HCT116 (cell line): ENCODE measurements around the gene RASGRF2. TPM values are rescaled to one million over a fixed set of nuclear protein-coding genes. Genes with fewer than 3 reads are reported as not detected.

Source experiments
- ATAC-seq: fragments of 200-7000 bp; cut with Tn5 transposase; 2 replicates; pipeline ENCODE4 v1.9.1; 2020; ENCODE audit warnings: mild to moderate bottlenecking, moderate library complexity
- BruUV-seq: library from RNA; stranded (reverse); fragments of 400-500 nt; replicated peaks from 2 replicates; lab custom pipeline; 2021; lab: Mats Ljungman, UMichigan
- CTCF ChIA-PET: fragments of 300-600 bp; sonication (Branson Sonifier 250); formaldehyde crosslinking; loops from one replicate; lab custom pipeline; 2021; ENCODE audit warnings: antibody characterized with exemption; lab: Charles Lee
- POLR2A ChIA-PET: fragments of 300-600, 350-600 bp; sonication (Branson Sonifier 250); formaldehyde crosslinking; loops from one replicate; lab custom pipeline; 2021; ENCODE audit warnings: antibody characterized with exemption; lab: Charles Lee
- RAD21 ChIA-PET, 2 experiments: fragments of 300-600 bp; sonication (Branson Sonifier 250); formaldehyde crosslinking; loops; one replicate each; lab custom pipeline; 2023; ENCODE audit warnings: low total read pairs in 2 of 2; ENCODE audit not compliant: uncharacterized antibody in 2 of 2, unreplicated experiment in 2 of 2, low non-redundant PET in 1 of 2; lab: Charles Lee
- DNase-seq: peaks from one replicate; pipeline ENCODE4 v3.0.0-alpha.2; 2010; ENCODE audit warnings: low read depth, low spot score
- H2AFZ ChIP-seq: fragments of 200-600 bp; shearing (Covaris generic), sonication (generic); 2 replicates; pipeline ENCODE4 v1.6.1; 2017; ENCODE audit warnings: low read depth, mixed run types, mixed read lengths, antibody characterized with exemption, low read length; ENCODE audit not compliant: poor library complexity, severe bottlenecking
- H3K27ac ChIP-seq: 2 replicates; pipeline ENCODE4 v1.5.1; 2012; ENCODE audit warnings: low read depth, low read length
- H3K27me3 ChIP-seq: fragments of 200-600 bp; sonication (generic); 2 replicates; pipeline ENCODE4 v1.6.1; 2016; ENCODE audit warnings: mixed run types, low read length, mixed read lengths; ENCODE audit not compliant: insufficient read depth
- H3K36me3 ChIP-seq, 2 experiments: fragments of 200-500 bp in 1 of 2; fragments of 200-600 bp in 1 of 2; sonication (Bioruptor generic) in 1 of 2; sonication (generic) in 1 of 2; 2 replicates each; pipeline versions ENCODE4 v1.5.1 to v1.6.1; 2014 to 2016; ENCODE audit warnings: low read length in 2 of 2, inconsistent platforms in 1 of 2, mixed read lengths in 1 of 2, mixed run types in 1 of 2; ENCODE audit not compliant: insufficient read depth in 2 of 2, control insufficient read depth in 1 of 2
- H3K4me1 ChIP-seq, 2 experiments: fragments of 200-600 bp in 1 of 2; sonication (generic) in 1 of 2; 2 replicates each; pipeline versions ENCODE4 v1.5.1 to v1.6.1; 2012 to 2017; ENCODE audit warnings: low read length in 2 of 2, inconsistent platforms in 1 of 2, mild to moderate bottlenecking in 1 of 2, mixed read lengths in 1 of 2, mixed run types in 1 of 2, moderate library complexity in 1 of 2; ENCODE audit not compliant: insufficient read depth in 2 of 2, control insufficient read depth in 1 of 2
- H3K4me2 ChIP-seq: fragments of 200-600 bp; sonication (generic); 2 replicates; pipeline ENCODE4 v1.6.1; 2017; ENCODE audit warnings: mixed run types, low read length, mixed read lengths
- H3K4me3 ChIP-seq, 2 experiments: fragments of 200-600 bp in 1 of 2; sonication (generic) in 1 of 2; replicated peaks in 1 of 2; 2 replicates each; pipeline ENCODE4 v1.5.1; 2011 to 2016; ENCODE audit warnings: low read length in 2 of 2, control low read depth in 1 of 2, low read depth in 1 of 2, mild to moderate bottlenecking in 1 of 2, mixed read lengths in 1 of 2, mixed run types in 1 of 2
- H3K79me2 ChIP-seq: fragments of 200-600 bp; sonication (generic); 2 replicates; pipeline ENCODE4 v1.6.1; 2017; ENCODE audit warnings: mild to moderate bottlenecking, mixed run types, low read length, moderate library complexity, mixed read lengths; ENCODE audit not compliant: insufficient read depth
- H3K9ac ChIP-seq: fragments of 200-600 bp; sonication (generic); 2 replicates; pipeline ENCODE4 v1.6.1; 2016; ENCODE audit warnings: low read length, mixed read lengths
- H3K9me2 ChIP-seq: fragments of 200-600 bp; sonication (generic), shearing (Covaris generic); 2 replicates; pipeline ENCODE4 v1.6.1; 2017; ENCODE audit warnings: mixed run types, mild to moderate bottlenecking, moderate library complexity; ENCODE audit not compliant: insufficient read depth
- H3K9me3 ChIP-seq, 2 experiments: fragments of 200-500 bp in 1 of 2; fragments of 200-600 bp in 1 of 2; sonication (Bioruptor generic) in 1 of 2; sonication (generic) in 1 of 2; 2 replicates each; pipeline ENCODE4 v1.6.1; 2014 to 2017; ENCODE audit warnings: low read length in 2 of 2, mixed read lengths in 2 of 2, inconsistent platforms in 1 of 2, low read depth in 1 of 2, mild to moderate bottlenecking in 1 of 2, mixed run types in 1 of 2, moderate library complexity in 1 of 2; ENCODE audit not compliant: control insufficient read depth in 1 of 2, insufficient read depth in 1 of 2
- H4K20me1 ChIP-seq: fragments of 200-600 bp; sonication (generic), shearing (Covaris generic); 2 replicates; pipeline ENCODE4 v1.6.1; 2017; ENCODE audit warnings: mixed run types, mild to moderate bottlenecking, moderate library complexity; ENCODE audit not compliant: insufficient read depth
- CEBPB ChIP-seq: IDR thresholded peaks from 2 replicates; pipeline ENCODE4 v1.6.1; 2012; ENCODE audit warnings: low read depth
- EZH2 ChIP-seq: fragments of 200-600 bp; sonication (generic); IDR thresholded peaks from 2 replicates; pipeline ENCODE4 v1.6.1; 2017; ENCODE audit warnings: antibody characterized with exemption, mixed run types
- JUND ChIP-seq: IDR thresholded peaks from 2 replicates; pipeline ENCODE4 v1.6.1; 2012
- MAX ChIP-seq: IDR thresholded peaks from 2 replicates; pipeline ENCODE4 v1.6.1; 2012
- POLR2A ChIP-seq: IDR thresholded peaks from 2 replicates; pipeline ENCODE4 v1.7.0; 2011; ENCODE audit warnings: borderline replicate concordance; ENCODE audit not compliant: insufficient read depth, insufficient read length; ENCODE audit errors: extremely low read depth
- POLR2AphosphoS5 ChIP-seq: IDR thresholded peaks from 2 replicates; pipeline ENCODE4 v1.6.1; 2011; ENCODE audit warnings: mild to moderate bottlenecking, low read depth, low read length, moderate library complexity
- RAD21 ChIP-seq: IDR thresholded peaks from 2 replicates; pipeline ENCODE4 v1.6.1; 2012; ENCODE audit warnings: low read depth, mild to moderate bottlenecking
- REST ChIP-seq: IDR thresholded peaks from 2 replicates; pipeline ENCODE4 v1.6.1; 2012; ENCODE audit warnings: low read depth
- SIN3A ChIP-seq: IDR thresholded peaks from 2 replicates; pipeline ENCODE4 v1.6.1; 2012; ENCODE audit warnings: low read depth
- SRF ChIP-seq: IDR thresholded peaks from 2 replicates; pipeline ENCODE4 v1.6.1; 2012; ENCODE audit warnings: low read depth
- TCF7L2 ChIP-seq: IDR thresholded peaks from 2 replicates; pipeline ENCODE4 v1.7.0; 2011; ENCODE audit warnings: borderline replicate concordance, inconsistent platforms; ENCODE audit not compliant: insufficient read depth, insufficient read length; ENCODE audit errors: extremely low read depth
- YY1 ChIP-seq: IDR thresholded peaks from 2 replicates; pipeline ENCODE4 v1.6.1; 2011; ENCODE audit warnings: low read length, low read depth, moderate library complexity, mild to moderate bottlenecking; ENCODE audit not compliant: insufficient replicate concordance; ENCODE audit errors: extremely low read depth
- ZBTB33 ChIP-seq: IDR thresholded peaks from 2 replicates; pipeline ENCODE4 v1.6.1; 2011; ENCODE audit warnings: mild to moderate bottlenecking, low read length, moderate library complexity; ENCODE audit not compliant: insufficient replicate concordance; ENCODE audit errors: extremely low read depth
- ZFX ChIP-seq: fragments of 450-650 bp; IDR thresholded peaks from 2 replicates; pipeline ENCODE4 v1.6.1; 2017
- intact Hi-C: fragments of 100-400 bp; cut with micrococcal nuclease; formaldehyde crosslinking; loops from 2 replicates; pipeline ENCODE4 v1.10.0; 2022
- total RNA-seq: library from RNA; stranded (reverse); gene quantifications from one replicate; pipeline ENCODE4 v1.2.1, GENCODE V29; 2021; ENCODE audit not compliant: unreplicated experiment
- TF ChIP-seq, protein P1 (sequence below), 3 experiments: fragments of 200-600 bp in 1 of 3; sonication (generic) in 1 of 3; IDR thresholded peaks in 2 of 3; conservative IDR thresholded peaks in 1 of 3; 2 replicates each; pipeline ENCODE4 v1.5.1; 2012 to 2017; ENCODE audit warnings: low read depth in 2 of 3, low read length in 2 of 3, antibody characterized with exemption in 1 of 3, borderline replicate concordance in 1 of 3, control low read depth in 1 of 3, mild to moderate bottlenecking in 1 of 3, mixed read lengths in 1 of 3, mixed run types in 1 of 3, moderate library complexity in 1 of 3; ENCODE audit not compliant: insufficient read depth in 1 of 3

The RASGRF2 gene
- total RNA-seq, 1 experiment from 2014 or later = 0.05 TPM

DNA sequence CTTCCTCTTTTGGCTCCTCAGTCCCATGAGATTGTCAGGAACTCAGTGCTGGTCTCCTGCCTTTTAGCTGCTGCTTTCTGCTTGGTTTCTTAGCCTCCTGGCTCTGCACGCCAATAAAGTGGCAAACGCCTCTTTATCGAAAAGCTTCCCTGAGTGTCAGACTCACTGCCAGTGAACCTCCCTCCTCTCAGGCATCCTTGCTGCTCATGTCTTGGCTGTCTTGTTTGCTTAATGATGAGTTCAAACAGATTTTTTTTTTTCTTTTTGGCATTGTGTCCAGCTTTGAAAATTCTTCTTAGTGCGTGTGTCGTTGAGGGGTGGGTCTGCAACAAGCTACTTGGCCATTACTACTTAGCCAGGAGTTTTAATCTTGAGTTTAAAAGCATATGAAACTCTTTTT, 14.9 kb downstream of the RASGRF2 start:
- ChIA-PET POLR2A (no interaction called here), RAD21 (no interaction called here), CTCF (no interaction called here)
- H3K4me1 ChIP-seq = no peaks in the 10 kb centered on the region
- no peaks in the 10 kb centered on the region for H3K9me2 ChIP-seq
- ATAC-seq = no peak
- no peak for DNase-seq
- no TSS peak for BruUV-seq
- intact Hi-C loops = no loop called here
- H3K9me3 ChIP-seq = no peaks in the 10 kb centered on the region
- TF ChIP-seq ZBTB33 (no peak), EZH2 (no peak), MAX (no peak), TCF7L2 (no peak), REST (no peak), SRF (no peak), JUND (no peak), ZFX (no peak), POLR2A (no peak), CEBPB (no peak), YY1 (no peak), SIN3A (no peak), RAD21 (no peak), POLR2AphosphoS5 (no peak)
- TF ChIP-seq, protein P1, sequence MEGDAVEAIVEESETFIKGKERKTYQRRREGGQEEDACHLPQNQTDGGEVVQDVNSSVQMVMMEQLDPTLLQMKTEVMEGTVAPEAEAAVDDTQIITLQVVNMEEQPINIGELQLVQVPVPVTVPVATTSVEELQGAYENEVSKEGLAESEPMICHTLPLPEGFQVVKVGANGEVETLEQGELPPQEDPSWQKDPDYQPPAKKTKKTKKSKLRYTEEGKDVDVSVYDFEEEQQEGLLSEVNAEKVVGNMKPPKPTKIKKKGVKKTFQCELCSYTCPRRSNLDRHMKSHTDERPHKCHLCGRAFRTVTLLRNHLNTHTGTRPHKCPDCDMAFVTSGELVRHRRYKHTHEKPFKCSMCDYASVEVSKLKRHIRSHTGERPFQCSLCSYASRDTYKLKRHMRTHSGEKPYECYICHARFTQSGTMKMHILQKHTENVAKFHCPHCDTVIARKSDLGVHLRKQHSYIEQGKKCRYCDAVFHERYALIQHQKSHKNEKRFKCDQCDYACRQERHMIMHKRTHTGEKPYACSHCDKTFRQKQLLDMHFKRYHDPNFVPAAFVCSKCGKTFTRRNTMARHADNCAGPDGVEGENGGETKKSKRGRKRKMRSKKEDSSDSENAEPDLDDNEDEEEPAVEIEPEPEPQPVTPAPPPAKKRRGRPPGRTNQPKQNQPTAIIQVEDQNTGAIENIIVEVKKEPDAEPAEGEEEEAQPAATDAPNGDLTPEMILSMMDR (IDR thresholded peaks at IDR 0.05 in 2 of 3, conservative IDR thresholded peaks at IDR 0.05 in 1 of 3; ENCODE audit: borderline replicate concordance in 1 of 3, insufficient read depth in 1 of 3, low read depth in 2 of 3, low read length in 2 of 3) = no peak
- no peak overlapping the region for H3K4me3 ChIP-seq
- H3K27me3 ChIP-seq = no peaks in the 10 kb centered on the region
- no peak overlapping the region for H3K27ac ChIP-seq
- no peaks in the 10 kb centered on the region for H3K36me3 ChIP-seq
- H3K79me2 ChIP-seq = no peaks in the 10 kb centered on the region
- no peak overlapping the region for H3K9ac ChIP-seq
- no peak overlapping the region for H3K4me2 ChIP-seq
- no peak overlapping the region for H2AFZ ChIP-seq
- H4K20me1 ChIP-seq = no peaks in the 10 kb centered on the region
